GM19239 (cell line): Measurements from ENCODE around the gene LAMB1.
"Not testable (repeated sequence)": the region's sequence is repeated elsewhere in the genome, so short reads cannot be mapped to it uniquely, and the experiment has no call there.

ENCODE experiments used
- DNase-seq: peaks from one replicate; pipeline ENCODE4 v3.0.0; 2011; ENCODE audit warnings: low spot score; ENCODE audit not compliant: insufficient read length
- FAIRE-seq: peaks from 2 replicates; lab custom pipeline; 2011; peaks lifted over from hg19 to GRCh38; lab: Jason Lieb, UNC

LAMB1 gene

GRCh38 chr7:108002726-108003598 is at the start of gene LAMB1:
TSS of gene LAMB1 (minus strand) at chr7:108003161. CDS start at chr7:108002885, 276 bp downstream.
- FAIRE-seq (no peak), DNase-seq (no peak)

- DNase-seq (no peak), FAIRE-seq (no peak)
Measured at GRCh38 chr7:108051454-108051853, 48.5 kb upstream of the LAMB1 start.

- FAIRE-seq (no peak), DNase-seq (no peak)
Measured at GRCh38 chr7:108049962-108050361, 47.0 kb upstream of the LAMB1 start.

- no peak for FAIRE-seq
Measured at GRCh38 chr7:108048422-108048821, 45.5 kb upstream of the LAMB1 start.

GRCh38 chr7:108046952-108047506 is 44.1 kb upstream of the LAMB1 start:
- FAIRE-seq (no peak), DNase-seq (no peak)

More at GRCh38 chr7:108048422-108048821, 45.5 kb upstream of the LAMB1 start:
- DNase-seq: no peak

GRCh38 chr7:108045669-108046068 is 42.7 kb upstream of the LAMB1 start:
- FAIRE-seq: no peak
- no peak for DNase-seq

- FAIRE-seq (no peak), DNase-seq (no peak)
Measured at GRCh38 chr7:108045154-108045553, 42.2 kb upstream of the LAMB1 start.

GRCh38 chr7:108044345-108044744 is 41.4 kb upstream of the LAMB1 start:
- no peak for DNase-seq
- FAIRE-seq: no peak

GRCh38 chr7:108038986-108039385 is 36.0 kb upstream of the LAMB1 start:
- no peak for DNase-seq
- no peak for FAIRE-seq

GRCh38 chr7:108037741-108038140 is 34.8 kb upstream of the LAMB1 start:
- DNase-seq: no peak
- no peak for FAIRE-seq

GRCh38 chr7:108037140-108037539 is 34.2 kb upstream of the LAMB1 start:
- no peak for FAIRE-seq
- DNase-seq: no peak

- DNase-seq (no peak), FAIRE-seq (no peak)
Measured at GRCh38 chr7:108034586-108034985, 31.6 kb upstream of the LAMB1 start.

- no peak for DNase-seq
- no peak for FAIRE-seq
Measured at GRCh38 chr7:108033776-108034497, 31.0 kb upstream of the LAMB1 start.

- FAIRE-seq, DNase-seq: not testable (repeated sequence)
Measured at GRCh38 chr7:108033309-108033708, 30.3 kb upstream of the LAMB1 start.

GRCh38 chr7:108030516-108030915 is 27.6 kb upstream of the LAMB1 start:
- no peak for FAIRE-seq
- no peak for DNase-seq

- DNase-seq (no peak), FAIRE-seq (no peak)
Measured at GRCh38 chr7:108029034-108029433, 26.1 kb upstream of the LAMB1 start.

- FAIRE-seq (no peak), DNase-seq (no peak)
Measured at GRCh38 chr7:108028111-108028510, 25.1 kb upstream of the LAMB1 start.

GRCh38 chr7:108027239-108027638 is 24.3 kb upstream of the LAMB1 start:
- FAIRE-seq (no peak), DNase-seq (no peak)

GRCh38 chr7:108026647-108027046 is 23.7 kb upstream of the LAMB1 start:
- DNase-seq (no peak), FAIRE-seq (no peak)

- no peak for FAIRE-seq
- no peak for DNase-seq
Measured at GRCh38 chr7:108026116-108026515, 23.2 kb upstream of the LAMB1 start.

- DNase-seq: no peak
- FAIRE-seq: no peak
Measured at GRCh38 chr7:108024538-108024937, 21.6 kb upstream of the LAMB1 start.
